AG04450 (cell line): ENCODE data around the gene CDCP1. TPM values are rescaled to one million over a fixed set of nuclear protein-coding genes. Genes with fewer than 3 reads are reported as not detected.

Experiments
- CTCF ChIA-PET: fragments of 300-600, 350-600 bp; formaldehyde crosslinking; extraction: SDS; loops from one replicate; lab custom pipeline; 2022; ENCODE audit warnings: antibody characterized with exemption, inconsistent platforms; lab: Charles Lee
- POLR2A ChIA-PET: fragments of 350-600 bp; formaldehyde crosslinking; extraction: SDS; loops from one replicate; lab custom pipeline; 2021; ENCODE audit warnings: antibody characterized with exemption, inconsistent platforms; lab: Yijun Ruan, JAX
- DNase-seq: peaks from one replicate; pipeline ENCODE4 v3.0.0-alpha.2; 2011; ENCODE audit warnings: low read depth, low spot score
- H3K27ac ChIP-seq: one replicate; pipeline ENCODE4 v1.5.1; 2012; ENCODE audit warnings: low read depth, low read length, control low read depth
- H3K27me3 ChIP-seq: one replicate; pipeline ENCODE4 v1.6.0; 2012; ENCODE audit warnings: low read length; ENCODE audit not compliant: control insufficient read depth, insufficient read depth
- H3K4me3 ChIP-seq: 2 replicates; pipeline ENCODE4 v1.5.1; 2011; ENCODE audit warnings: mild to moderate bottlenecking, low read depth, low read length, control low read depth
- H3K9me3 ChIP-seq: 2 replicates; pipeline ENCODE4 v1.5.1; 2012; ENCODE audit warnings: low read length; ENCODE audit not compliant: control insufficient read depth, insufficient read depth
- CTCF ChIP-seq: IDR thresholded peaks from 2 replicates; pipeline ENCODE4 v1.5.1; 2011; ENCODE audit warnings: low read depth, low read length, control low read depth, inconsistent platforms
- polyA plus RNA-seq: library from polyadenylated mRNA; depleted of rRNA; stranded (reverse); fragments of >200 nt; gene quantifications from 2 replicates; pipeline ENCODE4 v1.2.3, GENCODE V29; 2011

CDCP1 gene
- polyA plus RNA-seq, 1 experiment: 13.6 TPM

GRCh38 chr3:45171283-45171682 is 25.1 kb upstream of the CDCP1 start:
- no peak for DNase-seq
- Histone ChIP-seq H3K27ac (no peak overlapping the region), H3K27me3 (no peaks in the 10 kb centered on the region), H3K9me3 (no peaks in the 10 kb centered on the region; the same call in 1 of the 2 replicates), H3K4me3 (no peak overlapping the region)
- TF ChIP-seq CTCF: no peak
- ChIA-PET POLR2A (no interaction called here), CTCF (no interaction called here)

GRCh38 chr3:45170096-45170495 is 23.9 kb upstream of the CDCP1 start:
- no peak for TF ChIP-seq CTCF
- Histone ChIP-seq H3K4me3 (no peak overlapping the region), H3K9me3 (no peaks in the 10 kb centered on the region; the same call in 1 of the 2 replicates), H3K27ac (no peak overlapping the region), H3K27me3 (no peaks in the 10 kb centered on the region)
- no peak for DNase-seq
- POLR2A ChIA-PET: no interaction called here
- CTCF ChIA-PET: interaction anchor here (0.6 kb wide), 1 partner anchor 445 kb away, joined by 4 read pairs; no protein-coding TSS in a partner anchor

GRCh38 chr3:45169125-45169904 is 23.1 kb upstream of the CDCP1 start:
- TF ChIP-seq CTCF: no peak
- H3K4me3 ChIP-seq: no peak overlapping the region
- POLR2A ChIA-PET: no interaction called here
- no peaks in the 10 kb centered on the region; the same call in 1 of the 2 replicates for H3K9me3 ChIP-seq
- DNase-seq: no peak
- no peak overlapping the region for H3K27ac ChIP-seq
- CTCF ChIA-PET: interaction anchor here (0.6 kb wide), 2 partner anchors 445 to 592 kb away, joined by 4 read pairs; no protein-coding TSS in a partner anchor
- H3K27me3 ChIP-seq: no peaks in the 10 kb centered on the region

- Histone ChIP-seq H3K27me3 (no peaks in the 10 kb centered on the region), H3K9me3 (no peaks in the 10 kb centered on the region; the same call in 1 of the 2 replicates), H3K4me3 (no peak overlapping the region), H3K27ac (no peak overlapping the region)
- TF ChIP-seq CTCF: no peak
- ChIA-PET CTCF (interaction anchor here (1.1 to 1.4 kb wide), 2 partner anchors 42 to 339 kb away, joined by 3 to 5 read pairs; no protein-coding TSS in a partner anchor), POLR2A (interaction anchor here (0.9 to 1.6 kb wide), 3 partner anchors 10 to 45 kb away, joined by 4 read pairs; no protein-coding TSS in a partner anchor)
- no peak for DNase-seq
These were observed 22.3 kb upstream of the CDCP1 start for GRCh38 chr3:45168451-45168850.
